HepG2 (cell line): ENCODE results near the gene GSTM1. TPM values are rescaled to one million over a fixed set of nuclear protein-coding genes. Genes with fewer than 3 reads are reported as not detected.

ENCODE experiments used
- AGO1 ChIP-seq: fragments of 200-400 bp; formaldehyde crosslinking; IDR thresholded peaks from 2 replicates; pipeline ENCODE4 v1.6.1; 2017; ENCODE audit warnings: mild to moderate bottlenecking, low read depth, low read length, moderate library complexity; ENCODE audit not compliant: poor library complexity, severe bottlenecking
- BCL6 ChIP-seq: IDR thresholded peaks from 2 replicates; pipeline ENCODE4 v1.6.1; 2016; ENCODE audit warnings: missing genetic modification reagents, missing compliant biosample characterization
- CBX1 ChIP-seq: IDR thresholded peaks from one replicate; pipeline ENCODE4 v1.6.1; 2016; ENCODE audit warnings: antibody characterized with exemption, low read depth
- CEBPB ChIP-seq: IDR thresholded peaks from 2 replicates; pipeline ENCODE4 v1.6.1; 2011; ENCODE audit warnings: low read depth, low read length, improper control_type of control experiment, borderline replicate concordance
- CHD4 ChIP-seq: fragments of 200-600 bp; sonication (generic); IDR thresholded peaks from 2 replicates; pipeline ENCODE4 v1.7.0; 2017; ENCODE audit warnings: mild to moderate bottlenecking, low read length, borderline replicate concordance
- EP300 ChIP-seq, 3 experiments: sonication (generic) in 1 of 3; formaldehyde crosslinking in 1 of 3; IDR thresholded peaks; 2 replicates each; pipeline versions ENCODE4 v1.5.1 to v1.6.1; 2011 to 2020; ENCODE audit warnings: low read depth in 2 of 3, low read length in 2 of 3, borderline replicate concordance in 1 of 3, improper control_type of control experiment in 1 of 3, mild to moderate bottlenecking in 1 of 3, missing genetic modification reagents in 1 of 3, moderate library complexity in 1 of 3
- FOXM1 ChIP-seq: sonication (generic); formaldehyde crosslinking; IDR thresholded peaks from 2 replicates; pipeline ENCODE4 v1.5.0; 2020; ENCODE audit warnings: missing genetic modification reagents
- GTF2F1 ChIP-seq: fragments of 150-350 bp; IDR thresholded peaks from 2 replicates; pipeline ENCODE4 v1.6.1; 2014; ENCODE audit warnings: low read length
- HNRNPH1 ChIP-seq: fragments of 200-400 bp; formaldehyde crosslinking; optimal IDR thresholded peaks from 2 replicates; pipeline ENCODE3; 2017; ENCODE audit warnings: mild to moderate bottlenecking, low read depth, low read length
- HNRNPLL ChIP-seq: fragments of 200-400 bp; formaldehyde crosslinking; IDR thresholded peaks from 2 replicates; pipeline ENCODE4 v1.6.1; 2017; ENCODE audit warnings: mild to moderate bottlenecking, low read depth, low read length; ENCODE audit not compliant: poor library complexity, severe bottlenecking
- HOMEZ ChIP-seq: IDR thresholded peaks from 2 replicates; pipeline ENCODE4 v1.6.1; 2016; ENCODE audit warnings: low read depth
- HOXA3 ChIP-seq: sonication (generic); formaldehyde crosslinking; IDR thresholded peaks from 2 replicates; pipeline ENCODE4 v1.5.0; 2020; ENCODE audit warnings: missing genetic modification reagents
- KDM2A ChIP-seq: sonication (generic); formaldehyde crosslinking; IDR thresholded peaks from 2 replicates; pipeline ENCODE4 v1.4.0; 2020; ENCODE audit warnings: low read depth, missing genetic modification reagents, borderline replicate concordance
- KLF12 ChIP-seq: sonication (generic); formaldehyde crosslinking; IDR thresholded peaks from 2 replicates; pipeline ENCODE4 v1.4.0; 2020; ENCODE audit warnings: missing genetic modification reagents, borderline replicate concordance
- KMT2A ChIP-seq: sonication (generic); formaldehyde crosslinking; IDR thresholded peaks from 2 replicates; pipeline ENCODE4 v1.4.0; 2020; ENCODE audit warnings: missing genetic modification reagents
- MAFF ChIP-seq: IDR thresholded peaks from 2 replicates; pipeline ENCODE4 v1.6.1; 2011; ENCODE audit warnings: low read depth, low read length, improper control_type of control experiment
- NR3C1 ChIP-seq: sonication (generic); formaldehyde crosslinking; IDR thresholded peaks from 2 replicates; pipeline ENCODE4 v1.4.0; 2020; ENCODE audit warnings: missing genetic modification reagents
- SCMH1 ChIP-seq: sonication (generic); formaldehyde crosslinking; IDR thresholded peaks from 2 replicates; pipeline ENCODE4 v1.9.0; 2021; ENCODE audit warnings: missing genetic modification reagents, mild to moderate bottlenecking, borderline replicate concordance
- SMAD1 ChIP-seq: sonication (generic); formaldehyde crosslinking; IDR thresholded peaks from 2 replicates; pipeline ENCODE4 v1.4.0; 2020; ENCODE audit warnings: missing genetic modification reagents, low read depth, mild to moderate bottlenecking, borderline replicate concordance
- ZNF138 ChIP-seq: sonication (generic); formaldehyde crosslinking; IDR thresholded peaks from 2 replicates; pipeline ENCODE4 v1.5.0; 2020; ENCODE audit warnings: mild to moderate bottlenecking, low read depth, missing genetic modification reagents
- ZNF205 ChIP-seq: IDR thresholded peaks from 2 replicates; pipeline ENCODE4 v1.6.1; 2018; ENCODE audit warnings: missing biosample characterization, missing genetic modification reagents
- ZNF207 ChIP-seq: fragments of 450-650 bp; IDR thresholded peaks from 2 replicates; pipeline ENCODE4 v1.6.1; 2016; ENCODE audit warnings: antibody characterized with exemption, borderline replicate concordance
- ZNF530 ChIP-seq: sonication (generic); formaldehyde crosslinking; IDR thresholded peaks from 2 replicates; pipeline ENCODE4 v1.5.0; 2020; ENCODE audit warnings: low read depth, mild to moderate bottlenecking, missing genetic modification reagents
- ZNF562 ChIP-seq: sonication (generic); formaldehyde crosslinking; IDR thresholded peaks from 2 replicates; pipeline ENCODE4 v1.8.0; 2022; ENCODE audit warnings: missing genetic modification reagents, borderline replicate concordance
- ZNF672 ChIP-seq: sonication (generic); formaldehyde crosslinking; IDR thresholded peaks from 2 replicates; pipeline ENCODE4 v1.8.1; 2022; ENCODE audit warnings: missing genetic modification reagents
- ZNF720 ChIP-seq: sonication (generic); formaldehyde crosslinking; IDR thresholded peaks from 2 replicates; pipeline ENCODE4 v1.4.0; 2020; ENCODE audit warnings: missing genetic modification reagents
- ZNF724P ChIP-seq: sonication (generic); formaldehyde crosslinking; IDR thresholded peaks from 2 replicates; pipeline ENCODE4 v1.8.0; 2022; ENCODE audit warnings: missing genetic modification reagents, borderline replicate concordance
- ZNF740 ChIP-seq: sonication (generic); formaldehyde crosslinking; IDR thresholded peaks from 2 replicates; pipeline ENCODE4 v1.4.0; 2020; ENCODE audit warnings: missing genetic modification reagents
- ZNF746 ChIP-seq: sonication (generic); formaldehyde crosslinking; IDR thresholded peaks from 2 replicates; pipeline ENCODE4 v1.8.0; 2022; ENCODE audit warnings: mild to moderate bottlenecking, missing genetic modification reagents
- ZNF792 ChIP-seq: IDR thresholded peaks from 2 replicates; pipeline ENCODE4 v1.6.1; 2016
- polyA plus RNA-seq, 8 experiments: library from polyadenylated mRNA; depleted of rRNA in 3 of 8; stranded (reverse) in 7 of 8; unstranded in 1 of 8; fragments of >200 nt; fragmentation: Illumina TruSeq in 4 of 8; extraction: Trizol in 4 of 8; gene quantifications; 2 replicates each; pipeline versions ENCODE4 v1.2.1 to v1.2.3, GENCODE V29; 2011 to 2016; ENCODE audit warnings: low read depth in 4 of 8, missing spikeins in 1 of 8, mixed read lengths in 1 of 8; ENCODE audit not compliant: insufficient read depth in 1 of 8
- total RNA-seq, 5 experiments: library from RNA; depleted of rRNA; stranded (reverse); fragments of >200 nt; fragmentation: Illumina TruSeq; extraction: Trizol; gene quantifications; 2 replicates each; pipeline ENCODE4 v1.2.3, GENCODE V29; 2016; ENCODE audit warnings: low read depth in 1 of 5

Gene GSTM1
- total and polyA plus RNA-seq, 2 of the 13 experiments (the other 11 are each of a cell fraction or from before 2014, with no cell fraction given) = 0.42 TPM; not detected in 1

GRCh38 chr1:109739738-109740614 lies 52.4 kb downstream of the GSTM1 start (continued):
- TF ChIP-seq ZNF530 (no peak), AGO1 (no peak), KMT2A (CRISPR knock-in tag) (peak; percentile 24; the same call in 1 of the 2 replicates), HNRNPLL (peak; percentile 83), BCL6 (CRISPR knock-in tag) (peak; percentile 67; the same call in 1 of the 2 replicates), ZNF740 (CRISPR knock-in tag) (no peak), SCMH1 (CRISPR knock-in tag) (no peak), HOXA3 (no peak), SMAD1 (no peak), KLF12 (CRISPR knock-in tag) (no peak), ZNF207 (no peak), GTF2F1 (no peak), ZNF205 (CRISPR knock-in tag) (no peak), KDM2A (CRISPR knock-in tag) (peak; percentile 63; the same call in 1 of the 2 replicates), HNRNPH1 (no peak), HOMEZ (CRISPR knock-in tag) (no peak), ZNF720 (CRISPR knock-in tag) (no peak), ZNF672 (CRISPR knock-in tag) (no peak), CEBPB (no peak), ZNF746 (CRISPR knock-in tag) (peak; percentile 53), EP300 (IDR thresholded peaks at IDR 0.05; ENCODE audit: low read depth in 2 of 2, low read length in 2 of 2) (no peak), EP300 (CRISPR knock-in tag; IDR thresholded peaks at IDR 0.05; ENCODE audit: borderline replicate concordance) (no peak), FOXM1 (no peak), NR3C1 (no peak), ZNF562 (no peak), ZNF138 (CRISPR knock-in tag) (no peak), ZNF792 (CRISPR knock-in tag) (peak; percentile 10; the same call in 1 of the 2 replicates), MAFF (no peak), CHD4 (no peak), CBX1 (no peak), ZNF724P (CRISPR knock-in tag) (no peak)
